Measurements from ENCODE around the gene PPM1B.
"Not testable (repeated sequence)": the region's sequence is repeated elsewhere in the genome, so short reads cannot be mapped to it uniquely, and the experiment has no call there.

Gene PPM1B

DNA sequence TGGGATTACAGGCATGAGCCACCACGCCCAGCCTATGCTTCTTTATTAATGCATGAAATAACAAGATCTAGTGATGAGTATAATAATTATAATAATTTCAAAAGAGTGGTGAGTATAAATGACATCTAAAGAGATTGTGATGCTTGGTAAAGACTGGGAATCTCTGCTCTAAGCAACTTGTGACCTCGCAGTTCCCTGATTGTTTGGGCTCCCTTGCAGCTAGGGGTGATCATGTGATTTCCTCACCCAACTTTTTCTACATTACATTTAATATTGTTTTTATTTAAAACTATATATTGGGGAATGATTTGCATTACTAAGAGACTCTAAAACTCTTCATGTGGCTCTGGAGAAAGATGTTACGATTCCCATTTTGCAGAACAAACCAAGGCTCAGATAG, 4.1 kb upstream of the PPM1B start:
- DNase-seq: no peak

DNA sequence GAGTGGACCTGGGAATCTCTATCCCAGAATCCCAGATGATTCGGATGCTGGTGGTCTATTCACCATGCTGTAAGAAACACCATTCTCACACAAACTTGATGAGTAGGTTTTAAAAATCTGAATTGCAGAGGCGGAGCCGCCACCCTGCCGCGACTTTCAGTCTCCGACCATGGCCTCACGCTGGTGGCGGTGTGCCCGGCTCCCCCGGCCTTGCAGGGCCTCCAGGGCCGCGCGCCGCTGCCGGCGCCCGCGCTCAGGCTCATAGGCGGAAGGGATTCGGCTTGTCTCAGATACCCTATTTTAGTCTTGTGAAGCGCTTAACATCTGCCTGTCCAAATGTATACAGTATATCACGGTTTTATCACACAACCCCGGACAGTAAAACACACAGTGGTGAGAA, 2.6 kb upstream of the PPM1B start:
- no peak for DNase-seq

DNA sequence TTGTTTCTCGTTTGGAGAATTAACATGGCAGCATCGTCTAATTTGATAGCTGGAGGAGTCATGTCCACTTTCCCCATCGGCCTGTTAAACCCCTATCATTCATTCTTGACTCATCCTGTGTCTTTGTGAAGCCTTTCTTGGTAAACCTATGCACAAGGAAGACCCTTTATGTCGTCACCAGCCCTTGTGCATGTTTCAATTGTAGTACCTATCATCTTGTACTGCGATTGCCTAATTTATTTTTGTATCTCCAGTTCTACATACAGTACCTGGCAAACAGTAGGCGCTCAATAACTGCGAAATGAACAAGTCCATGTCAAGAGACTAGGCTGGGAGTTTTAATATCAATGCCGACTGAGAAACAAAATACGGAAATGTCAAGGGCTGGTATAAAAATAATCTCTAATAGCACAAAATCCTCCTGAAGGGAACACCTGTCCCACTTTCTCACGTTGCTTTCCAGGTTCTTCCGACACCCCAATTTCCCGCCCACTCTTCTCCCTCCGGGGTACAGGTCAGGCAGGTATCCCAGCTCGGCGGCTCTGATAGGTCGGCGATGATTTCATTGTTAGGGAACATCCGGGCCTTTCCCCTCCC, 1.3 kb upstream of the PPM1B start:
- no peak for DNase-seq

DNA sequence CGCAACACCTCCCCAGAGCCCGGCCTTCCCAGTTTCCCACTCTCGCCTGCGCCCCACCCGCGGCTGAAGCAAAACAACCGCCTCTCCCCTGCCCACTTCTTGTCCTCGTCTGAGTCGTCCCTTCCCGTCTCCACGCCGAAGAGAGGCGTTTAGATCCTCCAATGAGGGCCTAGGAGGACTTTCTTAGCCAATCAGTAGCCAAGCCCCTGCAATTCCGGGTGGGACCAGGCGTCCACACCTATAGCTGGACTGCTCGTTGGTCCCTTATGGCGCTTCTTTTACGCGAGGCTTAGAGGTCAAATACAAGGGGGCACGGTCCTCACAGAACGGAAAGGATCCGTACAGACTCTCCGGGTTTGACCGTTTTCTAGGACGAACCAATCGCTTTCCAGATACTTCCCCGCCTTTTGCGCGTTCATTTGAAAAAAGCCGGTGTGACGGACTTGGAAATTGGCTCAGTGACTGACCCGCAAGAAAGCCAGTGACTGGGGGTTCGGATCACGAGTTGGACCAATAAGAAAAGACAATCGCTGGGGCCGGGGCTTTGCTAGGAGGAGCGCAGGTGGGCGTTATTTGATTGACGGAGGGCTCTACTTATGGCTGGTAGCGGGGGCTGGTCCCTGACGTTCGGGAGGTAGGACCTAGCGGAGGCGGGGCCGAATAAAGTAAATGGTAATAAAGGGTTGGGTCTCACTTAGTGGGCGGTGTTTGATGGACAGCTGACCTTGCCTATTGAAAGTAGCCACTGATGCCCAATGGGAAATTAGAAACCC, 581 bp upstream of the PPM1B start:
- DNase-seq: peak; percentile 99

DNA sequence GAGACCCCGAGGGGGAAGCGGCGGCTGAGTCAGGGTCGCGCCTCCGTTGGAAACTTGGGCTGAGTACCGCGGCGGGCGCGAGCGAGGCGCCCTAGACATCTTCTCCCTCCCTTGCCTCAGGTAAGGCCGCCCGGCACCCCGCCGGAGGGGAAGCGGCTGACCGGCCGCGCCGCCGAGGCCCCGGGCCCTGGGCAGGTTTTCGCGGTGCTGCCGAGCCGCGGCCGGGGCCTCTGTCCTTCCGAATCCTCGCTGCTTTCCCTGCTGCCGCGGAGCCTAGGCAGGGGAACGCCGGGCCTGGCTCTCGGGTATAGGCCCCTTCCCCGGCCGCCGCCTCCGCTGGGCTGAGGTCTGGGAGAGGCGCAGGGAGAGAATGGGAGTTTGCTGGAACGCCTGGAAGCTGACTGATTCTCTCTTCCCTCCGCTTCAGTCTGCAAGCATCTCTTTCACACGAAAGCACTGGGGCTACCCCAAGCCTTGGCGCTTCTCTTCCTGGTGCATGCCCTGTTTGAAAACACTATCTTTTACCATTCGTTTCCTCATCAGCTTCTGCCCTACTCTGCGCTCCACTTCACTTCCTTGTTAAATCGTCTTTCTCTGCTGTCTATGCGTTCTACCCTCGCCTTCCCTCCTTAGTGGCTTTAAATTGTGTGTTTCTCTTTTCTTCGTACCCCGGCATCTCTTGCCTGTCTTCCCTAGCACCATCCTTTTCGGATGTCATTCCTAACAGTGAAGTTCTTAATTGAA, 652 bp downstream of the PPM1B start:
- DNase-seq: peak; percentile 30

DNA sequence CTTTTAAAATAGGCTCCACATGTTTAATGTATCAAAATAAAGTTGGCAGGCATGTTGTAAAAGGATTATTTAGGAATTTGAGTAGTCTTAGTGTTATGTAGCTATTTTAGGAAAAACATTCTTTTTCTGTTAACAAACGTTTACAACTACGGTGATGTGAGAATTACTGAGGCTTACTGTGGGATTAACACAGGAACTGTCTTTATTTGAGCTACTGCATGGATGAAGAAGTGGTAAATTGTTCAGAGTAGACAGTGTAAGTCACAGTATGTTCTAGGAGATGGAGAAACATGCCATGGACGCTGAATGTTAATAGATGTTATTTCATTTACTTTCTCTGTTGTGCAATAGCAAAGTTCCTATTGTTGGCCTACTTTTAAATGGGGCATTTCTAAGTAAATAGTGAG, 1.6 kb downstream of the PPM1B start:
- no peak for DNase-seq

DNA sequence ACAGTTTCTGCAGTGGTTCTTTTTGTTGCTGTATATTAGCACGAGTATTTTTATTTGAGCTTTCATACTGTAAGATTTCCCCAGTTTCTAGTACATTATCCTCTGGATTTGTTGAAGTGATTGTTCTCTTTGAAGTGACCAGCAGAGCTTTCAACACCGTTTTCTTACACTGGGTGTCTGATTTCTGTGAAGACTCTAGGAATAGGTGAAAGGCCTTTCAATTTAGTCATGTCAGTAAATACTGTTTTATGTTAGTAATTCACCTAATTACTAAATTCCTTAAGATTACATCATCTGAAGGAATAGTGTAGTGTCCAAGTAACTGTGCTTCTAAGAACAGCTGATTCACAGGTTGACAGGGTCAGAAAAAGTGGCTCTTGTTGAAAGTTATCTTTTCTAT, 2.3 kb downstream of the PPM1B start:
- DNase-seq: no peak

DNA sequence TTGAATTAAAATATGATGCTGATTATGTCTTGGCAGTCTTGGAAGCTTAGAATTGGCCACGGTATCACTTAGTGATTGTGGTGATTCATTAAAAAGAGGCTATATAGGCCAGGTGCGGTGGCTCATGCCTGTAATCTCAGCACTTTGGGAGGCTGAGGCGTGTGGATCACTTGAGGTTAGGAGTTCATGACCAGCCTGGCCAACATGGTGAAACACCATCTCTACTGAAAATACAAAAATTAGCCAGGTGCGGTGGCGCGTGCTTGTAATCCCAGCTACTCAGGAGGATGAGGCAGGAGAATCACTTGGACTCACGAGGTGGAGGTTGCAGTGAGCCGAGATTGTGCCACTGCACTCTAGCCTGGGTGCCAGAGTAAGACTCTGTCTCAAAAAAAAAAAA, 2.8 kb downstream of the PPM1B start:
- DNase-seq: not testable (repeated sequence)

DNA sequence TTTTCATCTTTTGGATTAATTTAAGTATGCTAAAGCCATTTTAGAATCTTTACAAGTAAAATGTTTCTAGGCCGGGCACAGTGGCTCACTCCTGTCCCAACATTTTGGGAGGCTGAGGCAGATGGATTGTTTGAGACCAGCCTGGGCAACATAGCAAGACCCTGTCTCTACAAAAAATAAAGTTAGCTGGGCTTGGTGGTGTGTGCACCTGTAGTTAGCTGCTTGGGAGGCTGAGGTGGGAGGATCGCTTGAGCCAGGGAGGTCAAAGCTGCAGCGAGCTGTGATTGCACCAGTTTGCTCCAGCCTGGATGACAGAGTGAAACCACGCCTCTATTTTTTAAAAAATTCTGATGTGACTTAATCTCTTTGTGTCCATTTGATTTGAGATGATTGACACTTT, 3.9 kb downstream of the PPM1B start:
- no peak for DNase-seq

DNA sequence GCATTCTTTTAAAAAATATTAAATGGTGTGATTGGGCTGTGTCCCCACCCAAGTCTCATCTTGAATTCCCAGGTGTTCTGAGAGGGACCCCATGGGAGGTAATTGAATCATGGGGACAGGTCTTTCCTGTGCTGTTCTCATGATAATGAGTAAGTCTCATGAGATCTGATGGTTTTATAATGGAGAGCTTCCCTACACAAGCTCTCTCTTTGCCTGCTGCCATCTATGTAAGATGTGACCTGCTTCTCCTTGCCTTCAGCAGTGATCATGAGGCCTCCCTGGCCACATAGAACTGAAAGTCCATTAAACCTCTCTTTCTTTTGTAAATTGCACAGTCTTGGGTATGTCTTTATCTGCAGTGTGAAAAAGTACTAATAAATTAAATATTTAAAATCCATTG, 10.3 kb downstream of the PPM1B start:
- no peak for DNase-seq

DNA sequence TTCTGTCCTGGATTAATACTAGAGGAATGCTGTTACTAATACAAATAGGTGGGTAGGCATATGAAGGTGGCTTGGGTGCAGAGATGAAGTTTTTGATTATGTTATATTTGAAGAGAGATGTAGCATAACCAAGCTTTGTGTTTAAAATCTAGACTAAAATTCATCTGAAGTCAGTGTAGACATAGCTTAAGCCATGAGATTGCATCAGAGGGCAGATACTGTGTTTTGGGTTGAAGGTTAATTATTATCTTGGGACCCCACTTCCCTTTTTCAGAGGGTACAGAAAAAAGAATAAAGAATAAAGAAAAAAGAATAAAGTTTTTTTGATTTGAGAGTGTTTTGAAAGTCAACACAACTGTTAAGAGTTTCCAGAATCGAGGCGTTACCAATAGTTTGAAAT, 13.0 kb downstream of the PPM1B start:
- DNase-seq: no peak

DNA sequence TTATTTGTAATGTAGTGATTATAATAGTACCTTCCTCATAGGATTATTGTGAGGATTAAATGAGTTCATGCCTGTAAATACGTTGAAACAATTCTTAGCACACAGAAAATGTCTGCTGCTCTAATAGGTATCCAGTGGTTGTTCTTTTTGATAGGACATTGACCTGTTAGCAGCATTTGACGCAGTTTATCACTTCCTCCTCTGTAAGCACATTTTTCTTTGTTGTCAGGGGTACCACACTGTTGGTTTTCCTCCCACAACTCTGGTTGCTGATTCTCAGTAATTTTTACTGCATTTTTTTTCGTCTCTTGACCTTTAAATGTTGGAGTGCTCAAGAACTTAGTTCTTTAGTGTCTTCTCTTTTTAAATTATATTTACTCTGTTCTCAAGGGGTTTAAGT, 15.4 kb downstream of the PPM1B start:
- no peak for DNase-seq

DNA sequence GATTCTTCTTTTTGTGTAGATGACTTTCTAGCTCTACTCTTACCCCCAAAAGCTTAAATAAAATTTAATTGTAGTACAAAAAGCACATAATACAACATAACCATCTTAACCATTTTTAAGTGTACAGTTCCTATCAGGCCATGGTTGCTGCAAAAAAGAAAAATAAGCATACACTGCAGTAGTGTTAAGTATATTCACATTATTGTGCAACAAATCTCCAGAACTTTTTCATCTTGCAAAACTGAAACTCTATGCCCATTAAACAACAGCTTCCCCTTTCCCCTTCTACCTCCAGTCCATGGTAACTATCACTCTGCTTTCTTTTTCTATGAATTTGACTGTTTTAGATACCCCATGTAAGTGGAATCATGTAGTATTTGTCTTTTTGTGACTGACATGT, 18.1 kb downstream of the PPM1B start:
- no peak for DNase-seq

DNA sequence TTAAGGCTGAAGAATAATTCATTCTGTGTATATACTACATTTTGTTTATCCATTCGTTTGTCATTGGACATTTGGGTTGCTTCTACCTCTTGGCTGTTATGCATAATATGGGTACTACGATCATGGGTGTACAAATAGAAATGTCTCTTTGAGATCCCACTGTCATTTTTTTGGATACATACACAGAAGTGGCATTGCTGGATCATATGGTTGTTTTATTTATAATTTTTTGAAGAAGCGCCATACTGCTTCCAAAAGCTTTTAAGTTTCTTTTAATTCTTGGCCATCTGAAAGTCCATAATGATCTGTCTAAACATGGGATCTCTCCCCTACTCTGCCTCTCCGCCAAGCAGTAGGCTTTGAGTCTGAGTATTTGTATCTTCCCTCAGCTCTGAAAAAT, 18.6 kb downstream of the PPM1B start:
- DNase-seq: no peak

DNA sequence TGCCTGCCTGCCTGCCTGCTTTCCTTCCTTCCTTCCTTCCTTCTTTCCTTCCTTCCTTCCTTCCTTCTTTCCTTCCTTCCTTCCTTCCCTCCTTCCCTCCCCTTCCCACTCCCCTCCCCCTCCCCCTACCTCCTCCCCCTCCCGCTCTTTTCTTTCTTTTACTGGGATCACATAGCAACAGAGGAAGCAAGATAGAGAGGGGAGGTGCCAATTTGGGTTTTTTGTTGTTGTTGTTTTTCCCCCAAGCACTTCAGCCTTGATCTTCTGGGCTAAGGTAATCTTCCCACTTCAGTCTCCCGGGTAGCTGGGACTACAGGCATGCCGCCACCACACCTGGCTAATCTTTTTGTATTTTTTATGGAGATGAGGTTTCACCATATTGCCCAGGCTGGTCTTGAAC, 20.0 kb downstream of the PPM1B start:
- no peak for DNase-seq

DNA sequence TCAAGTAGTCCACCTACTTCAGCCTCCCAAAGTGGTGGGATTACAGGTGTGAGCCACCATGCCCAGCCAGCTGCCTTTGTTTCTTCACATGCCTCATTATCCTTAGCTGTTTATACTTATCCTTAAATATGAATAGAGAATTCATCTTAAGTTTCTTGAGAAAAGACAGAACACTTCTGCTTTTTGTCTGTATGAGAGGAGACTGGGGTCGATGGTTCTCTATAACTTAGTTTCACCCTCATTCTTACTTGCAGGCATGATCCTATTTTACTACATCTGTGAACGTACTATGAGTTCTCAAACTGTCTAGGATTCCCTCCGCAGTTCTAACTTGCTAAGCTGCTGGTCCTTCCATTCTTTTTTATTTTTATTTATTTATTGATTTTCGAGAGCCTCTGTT, 20.4 kb downstream of the PPM1B start:
- no peak for DNase-seq

DNA sequence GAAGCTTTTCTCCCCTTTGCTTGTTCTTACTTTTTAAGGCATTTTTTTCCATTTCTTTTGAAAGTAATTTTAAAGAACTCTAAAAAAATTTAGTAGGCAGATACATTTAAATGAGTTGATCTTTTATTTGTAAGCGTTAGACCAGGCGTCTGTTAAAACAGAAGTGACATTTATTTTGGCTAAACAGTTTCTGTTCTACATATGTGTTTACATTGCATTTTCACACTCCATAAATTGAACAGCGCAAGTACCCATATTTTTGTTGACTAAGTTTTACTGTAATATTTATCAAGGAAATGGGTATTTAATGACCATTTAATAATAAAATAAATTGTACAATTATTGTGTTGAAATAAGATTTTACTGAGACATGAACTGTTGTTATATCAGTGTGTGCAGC, 21.9 kb downstream of the PPM1B start:
- no peak for DNase-seq

DNA sequence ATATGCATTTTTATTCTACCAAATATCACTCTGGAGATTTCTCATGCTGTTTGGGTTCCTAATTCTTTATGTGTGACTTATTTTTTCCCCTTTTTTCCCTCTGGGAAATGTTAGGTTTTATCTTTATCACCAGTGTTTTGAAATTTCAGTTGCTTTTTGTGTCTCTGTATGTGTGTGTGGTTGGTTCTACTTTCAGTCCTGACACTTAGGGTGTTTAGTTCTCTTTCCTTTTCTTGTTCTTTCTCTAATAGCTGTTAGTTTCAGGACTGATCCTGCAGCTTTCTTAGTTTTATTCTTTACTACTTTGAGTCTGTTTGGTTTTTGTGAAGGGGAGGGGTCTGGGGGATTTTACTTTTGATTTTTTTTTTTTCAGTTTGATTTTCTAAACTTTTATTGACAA, 23.1 kb downstream of the PPM1B start:
- DNase-seq: no peak

DNA sequence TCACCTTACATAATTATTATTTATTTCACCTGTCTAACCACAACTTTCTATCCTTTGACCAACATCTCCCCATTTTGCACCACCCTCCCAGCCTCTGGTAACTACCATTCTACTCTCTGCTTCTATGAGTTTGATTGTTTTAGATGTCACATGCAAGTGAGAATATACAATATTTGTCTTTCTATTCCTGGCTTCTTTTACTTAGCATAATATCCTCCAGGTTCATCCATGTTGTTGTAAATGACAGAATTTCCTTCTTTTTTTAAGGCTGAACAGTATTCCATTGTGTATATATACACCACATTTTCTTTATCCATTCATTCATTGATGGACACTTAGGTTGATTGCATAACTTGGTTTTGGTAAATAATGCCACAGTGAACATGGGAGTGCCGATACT, 24.0 kb downstream of the PPM1B start:
- DNase-seq: no peak

DNA sequence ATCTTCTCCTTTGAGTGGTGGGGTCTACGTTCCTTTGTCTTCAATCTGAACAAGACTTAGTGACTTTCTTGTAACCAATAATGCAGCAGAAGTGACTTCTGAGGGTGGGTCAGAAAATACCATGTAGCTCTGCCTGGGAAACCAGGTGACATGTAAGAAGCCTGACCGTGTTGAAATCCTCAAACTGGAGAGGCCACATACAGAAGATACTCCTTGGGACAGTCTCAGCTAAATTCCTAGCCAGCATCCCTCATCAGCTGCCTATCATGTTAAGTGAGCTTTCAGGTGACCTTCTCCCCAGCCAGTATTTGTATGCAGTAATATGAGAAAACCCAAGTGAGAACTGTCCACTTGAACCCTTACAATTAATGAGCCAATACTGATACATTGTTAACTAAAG, 27.0 kb downstream of the PPM1B start:
- DNase-seq: no peak

DNA sequence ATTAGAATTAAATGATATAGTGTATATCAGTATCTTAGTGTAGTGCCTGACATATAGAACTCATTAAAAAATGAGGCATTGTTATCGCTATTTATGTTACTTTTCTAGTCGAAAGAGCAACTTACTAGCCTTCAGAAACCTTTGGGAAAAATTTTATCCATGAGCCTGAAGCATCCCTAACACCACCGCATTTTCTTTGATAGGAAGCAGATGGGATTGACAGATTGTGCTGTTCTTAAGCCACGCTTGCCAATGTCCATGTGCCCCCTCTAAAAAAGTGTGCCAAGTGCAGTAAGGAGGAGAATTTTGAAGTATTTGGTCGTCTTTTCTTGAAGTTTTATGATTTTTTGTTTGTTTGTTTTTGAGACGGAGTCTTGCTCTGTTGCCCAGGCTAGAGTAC, 29.1 kb downstream of the PPM1B start:
- DNase-seq: no peak

DNA sequence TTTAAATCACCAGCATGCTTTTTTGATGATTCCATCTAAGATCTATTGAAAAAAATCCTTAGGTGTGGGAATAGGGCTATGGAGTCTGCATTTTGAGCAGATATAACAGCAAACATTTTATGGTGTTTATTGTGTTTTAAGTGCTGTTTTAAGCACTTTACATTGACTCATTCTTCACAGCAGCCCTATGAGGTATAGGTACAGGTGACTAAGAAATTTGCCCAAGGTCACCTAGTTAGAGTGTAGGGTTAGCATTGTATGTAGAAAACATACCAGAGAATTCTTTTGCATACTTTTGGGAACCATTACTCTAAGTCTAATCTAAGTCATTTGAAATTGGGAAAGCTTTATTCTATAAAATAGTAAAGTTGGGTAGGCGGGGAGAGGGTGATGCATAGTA, 31.3 kb downstream of the PPM1B start:
- DNase-seq: no peak

DNA sequence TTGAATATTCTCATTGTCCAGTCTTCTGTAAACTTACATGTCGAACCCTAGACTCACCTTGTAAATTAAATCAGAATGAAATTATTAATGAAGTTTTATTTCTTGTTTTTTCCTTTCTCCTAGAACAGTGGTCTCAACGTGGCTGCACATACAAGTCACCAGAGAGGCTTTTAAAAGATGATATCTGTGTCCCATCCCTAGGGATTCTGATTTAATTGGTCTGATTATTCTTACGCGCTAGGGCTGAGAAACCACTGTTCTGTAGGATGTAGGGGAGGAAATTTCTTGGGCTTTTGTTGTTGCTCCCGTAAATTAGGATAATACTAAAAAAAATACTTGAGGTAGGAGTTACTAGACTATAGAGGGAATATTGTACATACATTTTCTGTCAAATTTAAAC, 32.1 kb downstream of the PPM1B start:
- no peak for DNase-seq

DNA sequence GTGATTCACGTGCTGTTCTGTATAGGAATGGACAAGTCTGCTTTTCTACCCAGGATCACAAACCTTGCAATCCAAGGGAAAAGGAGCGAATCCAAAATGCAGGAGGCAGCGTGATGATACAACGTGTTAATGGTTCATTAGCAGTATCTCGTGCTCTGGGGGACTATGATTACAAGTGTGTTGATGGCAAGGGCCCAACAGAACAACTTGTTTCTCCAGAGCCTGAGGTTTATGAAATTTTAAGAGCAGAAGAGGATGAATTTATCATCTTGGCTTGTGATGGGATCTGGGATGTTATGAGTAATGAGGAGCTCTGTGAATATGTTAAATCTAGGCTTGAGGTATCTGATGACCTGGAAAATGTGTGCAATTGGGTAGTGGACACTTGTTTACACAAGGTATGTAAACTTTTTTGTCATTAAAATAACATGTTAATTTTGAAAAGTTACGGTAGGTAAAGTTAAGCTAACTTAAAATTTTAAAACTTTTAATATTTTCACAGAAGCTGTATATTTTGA, 33.0 kb downstream of the PPM1B start:
- no peak for DNase-seq
